GM10266 (cell line): ENCODE results near the gene NSDHL.

Source experiments
- DNase-seq: peaks from one replicate; pipeline ENCODE4 v3.0.0; 2012; ENCODE audit errors: extremely low spot score
- CTCF ChIP-seq: IDR thresholded peaks from 2 replicates; pipeline ENCODE4 v1.5.1; 2012; ENCODE audit warnings: mild to moderate bottlenecking, low read depth; ENCODE audit not compliant: control insufficient read depth, insufficient read depth; ENCODE audit errors: missing control alignments

The NSDHL gene

DNA sequence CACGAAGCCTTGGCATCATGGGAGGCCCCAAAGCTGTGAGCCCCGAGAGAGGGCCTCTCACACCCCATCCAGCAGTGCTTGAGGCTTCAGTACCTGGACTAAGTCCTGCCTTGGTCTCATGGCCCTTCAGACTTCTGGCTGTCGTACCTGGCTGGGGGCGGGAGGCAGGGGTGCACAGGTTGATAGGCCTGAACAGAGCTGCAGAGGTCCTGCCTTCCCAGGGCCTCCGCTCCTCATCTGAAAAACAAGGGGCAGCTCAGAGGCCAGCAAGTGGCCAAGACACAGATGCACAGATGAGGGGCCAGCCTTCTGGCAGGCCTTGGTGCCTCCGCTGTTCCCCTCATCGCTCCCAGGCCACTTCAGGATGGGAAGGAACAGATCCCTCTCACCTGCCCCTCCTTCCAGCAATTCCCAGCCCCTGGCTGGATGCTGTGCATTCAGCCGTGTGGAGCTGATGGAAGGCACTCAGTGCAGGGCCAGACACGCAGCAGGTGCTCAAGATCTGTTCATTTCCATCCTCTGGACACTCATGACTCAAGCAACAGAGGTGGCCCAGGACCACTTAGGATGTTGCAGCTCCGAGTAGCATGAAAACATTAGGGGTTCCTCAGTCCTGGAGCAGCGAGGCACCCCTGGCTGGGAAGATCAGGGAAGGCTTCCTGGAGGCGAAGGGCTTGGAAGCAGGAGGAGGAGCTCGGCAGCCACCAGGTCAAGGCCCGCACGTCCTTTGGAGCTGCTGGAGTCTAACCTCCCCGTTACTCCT lies 68.4 kb downstream of the NSDHL start:
- TF ChIP-seq CTCF: no peak
- no peak for DNase-seq

DNA sequence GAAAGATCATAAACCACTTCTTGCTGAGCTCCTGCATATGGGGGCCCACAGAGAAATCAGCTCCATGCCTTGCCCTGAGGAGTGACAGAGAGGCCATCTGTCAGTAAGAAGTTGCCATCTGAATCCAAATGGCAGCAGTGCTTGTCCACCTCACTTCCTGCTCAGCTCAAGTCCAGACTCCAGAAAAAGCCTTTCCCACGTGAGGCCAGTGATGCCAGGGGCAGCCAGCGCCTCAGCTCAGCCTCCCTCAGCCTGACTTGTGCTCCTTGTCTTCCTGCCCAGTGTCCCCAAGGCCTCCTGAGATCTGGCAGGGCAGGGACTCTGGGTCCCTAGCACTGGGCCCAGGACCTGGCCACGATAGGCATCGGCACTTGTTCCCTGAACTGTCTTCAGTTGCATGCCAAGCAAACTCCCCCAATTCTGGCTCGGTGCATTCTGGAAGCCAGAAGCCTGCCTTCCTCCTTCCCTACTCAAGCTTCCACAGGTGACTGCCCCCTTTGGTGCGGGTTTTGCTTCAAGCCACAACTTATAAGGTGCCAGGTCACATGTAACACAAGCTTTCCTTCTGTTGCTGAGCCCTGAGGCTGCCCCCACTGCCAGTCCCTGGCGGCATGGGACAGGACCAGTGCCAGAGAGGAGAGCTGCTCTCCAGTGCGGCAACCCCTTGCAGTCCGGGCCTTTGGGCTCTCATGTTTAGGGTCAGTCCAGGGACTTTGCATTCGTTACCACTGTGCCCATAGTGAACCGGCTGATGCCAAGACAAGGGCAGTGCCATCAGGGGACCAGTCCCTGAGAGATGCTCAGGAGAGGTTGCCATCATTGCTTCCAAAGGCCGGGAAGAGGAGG lies 69.2 kb downstream of the NSDHL start:
- no peak for TF ChIP-seq CTCF
- no peak for DNase-seq

- DNase-seq: no peak
- no peak for TF ChIP-seq CTCF
Measured at GRCh38 chrX:152900937-152901445, 70.1 kb downstream of the NSDHL start.

GRCh38 chrX:152901816-152902501 lies 71.1 kb downstream of the NSDHL start:
- no peak for TF ChIP-seq CTCF
- no peak for DNase-seq

DNA sequence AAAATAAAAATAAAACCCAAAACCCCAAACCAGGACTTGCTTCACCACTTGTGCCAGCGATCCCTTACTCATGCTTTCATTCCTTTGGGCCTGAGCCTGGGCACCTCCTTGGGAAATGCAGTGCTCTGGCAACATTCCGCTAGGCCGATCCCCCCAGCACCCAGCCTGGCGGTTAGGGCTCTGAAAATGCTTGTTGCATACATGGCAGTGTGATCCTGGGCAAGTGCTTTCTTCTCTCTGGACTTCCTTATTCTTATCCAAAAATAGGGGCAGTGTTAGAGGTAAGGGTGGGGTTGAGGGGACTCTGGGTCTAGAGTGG lies 71.6 kb downstream of the NSDHL start:
- no peak for TF ChIP-seq CTCF
- DNase-seq: no peak

DNA sequence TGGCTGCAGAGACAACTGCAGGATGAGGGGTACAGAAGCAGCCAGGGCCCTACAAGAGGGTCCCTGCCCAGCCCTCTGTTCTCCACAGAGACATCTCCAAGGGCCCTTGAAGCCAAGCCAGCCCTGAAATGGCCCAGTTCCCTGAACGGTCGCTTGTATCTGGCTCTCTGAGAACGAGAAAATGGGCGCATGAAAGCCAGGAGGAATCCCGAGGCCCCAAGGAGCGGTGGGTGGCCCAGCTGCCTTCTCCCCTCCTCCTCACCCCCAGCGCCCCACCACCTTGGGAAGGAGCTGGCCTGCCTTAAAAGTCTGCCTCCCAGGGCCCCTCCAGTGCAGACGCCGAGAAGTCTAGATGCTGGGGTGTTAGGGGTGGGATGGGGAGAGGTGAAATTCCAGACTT lies 72.7 kb downstream of the NSDHL start:
- TF ChIP-seq CTCF: no peak

More for the DNA sequence above, 72.7 kb downstream of the NSDHL start:
- DNase-seq: no peak
